Esophagus mucosa (tissue), 1 donor: ENCODE results near the gene FER. TPM values are rescaled to one million over a fixed set of nuclear protein-coding genes. Genes with fewer than 3 reads are reported as not detected.
A peak's percentile ranks its signal among the peaks of the same experiment; 100 is the strongest.
"Not testable (repeated sequence)": the region's sequence is repeated elsewhere in the genome, so short reads cannot be mapped to it uniquely, and the experiment has no call there.

ENCODE experiments used
- ATAC-seq: fragments of 200-7000 bp; cut with Tn5 transposase; one replicate; pipeline ENCODE4 v1.9.1; 2020
- total RNA-seq: library from RNA; stranded (reverse); gene quantifications from one replicate; pipeline ENCODE4 v1.2.4, GENCODE V29; 2023
- donor health status: DM: yes; HTN: yes; CAD: no.

FER gene
- total RNA-seq, 1 donor from 2014 or later: 20.4 TPM

DNA sequence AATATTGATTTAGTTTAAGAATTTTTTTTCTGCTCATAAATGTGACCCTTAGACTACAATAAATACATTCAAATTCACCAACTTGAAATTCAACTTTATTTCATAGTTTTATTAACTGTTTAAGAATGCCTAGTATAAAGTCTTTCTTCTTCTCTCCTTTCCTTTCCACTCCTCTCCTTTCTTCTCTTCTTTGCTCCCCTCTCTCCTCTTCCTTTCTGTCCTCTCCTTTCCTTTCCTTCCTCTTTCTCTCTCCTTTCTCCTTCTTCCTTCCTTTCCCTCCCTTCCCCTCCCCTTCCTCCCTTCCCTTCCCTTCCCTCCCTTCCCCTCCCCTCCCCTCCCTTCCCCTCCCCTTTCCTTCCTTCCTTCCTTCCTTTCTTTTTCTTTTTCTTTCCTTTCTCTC, 150.6 kb downstream of the FER start:
- no peak for ATAC-seq

DNA sequence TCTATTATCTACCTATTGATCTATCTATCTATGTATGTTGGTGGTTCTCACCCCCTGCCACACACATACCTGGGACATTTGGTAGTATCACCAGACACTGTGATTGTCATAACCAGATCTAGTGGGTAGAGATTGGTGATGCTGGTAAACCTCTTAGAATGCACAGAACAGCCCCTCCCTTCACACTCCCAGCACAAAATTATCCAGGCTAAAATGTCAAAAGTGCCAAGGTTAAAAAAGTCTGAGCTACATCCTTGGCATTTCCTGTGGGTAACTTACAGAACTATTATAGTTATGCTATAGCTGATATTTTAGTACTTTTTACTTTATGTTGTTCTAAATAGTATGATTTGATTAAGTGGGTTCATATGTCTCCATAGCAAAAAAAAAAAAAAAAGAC, 151.0 kb downstream of the FER start:
- no peak for ATAC-seq

- ATAC-seq: not testable (repeated sequence)
Observed at GRCh38 chr5:108899244-108899643, 151.5 kb downstream of the FER start.

GRCh38 chr5:108900668-108901067, 153.0 kb downstream of the FER start:
- no peak for ATAC-seq

DNA sequence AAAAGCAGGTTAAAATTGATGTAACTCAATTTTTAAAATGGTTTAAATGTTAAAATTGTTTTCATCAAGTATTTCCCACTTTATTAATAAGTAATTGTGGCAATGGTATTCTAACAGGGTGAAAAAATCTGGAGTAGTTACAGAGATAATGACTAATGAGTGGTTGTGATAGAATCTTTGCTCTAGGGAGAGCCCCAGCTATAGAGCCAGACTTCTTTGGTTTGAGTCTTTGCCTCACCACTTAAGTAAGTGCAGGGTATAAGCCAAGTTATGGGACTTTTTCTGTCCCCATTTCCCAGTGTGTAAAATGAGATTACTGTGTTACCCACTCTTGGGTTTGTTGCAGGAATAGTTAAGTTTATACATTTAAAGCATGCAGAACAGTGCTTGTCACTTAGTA, 158.1 kb downstream of the FER start:
- no peak for ATAC-seq

- ATAC-seq: no peak
Observed at GRCh38 chr5:108910627-108911026, 162.9 kb downstream of the FER start.

DNA sequence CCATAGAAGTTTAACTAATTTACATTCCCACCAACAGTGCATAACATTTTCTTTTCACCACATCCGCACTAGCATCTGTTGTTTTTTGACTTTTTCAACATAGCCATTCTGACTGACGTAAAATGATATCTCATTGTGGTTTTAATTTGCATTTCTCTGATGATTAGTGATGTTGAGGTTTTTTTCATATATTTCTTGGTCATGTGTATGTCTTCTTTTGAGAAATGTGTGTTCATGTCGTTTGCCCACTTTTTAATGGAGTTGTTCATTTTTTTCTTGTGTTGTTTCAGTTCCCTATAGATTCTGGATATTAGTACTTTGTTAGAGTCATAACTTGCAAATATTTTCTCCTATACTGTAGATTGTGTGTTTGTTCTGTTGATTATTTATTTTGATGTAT, 163.4 kb downstream of the FER start:
- no peak for ATAC-seq

DNA sequence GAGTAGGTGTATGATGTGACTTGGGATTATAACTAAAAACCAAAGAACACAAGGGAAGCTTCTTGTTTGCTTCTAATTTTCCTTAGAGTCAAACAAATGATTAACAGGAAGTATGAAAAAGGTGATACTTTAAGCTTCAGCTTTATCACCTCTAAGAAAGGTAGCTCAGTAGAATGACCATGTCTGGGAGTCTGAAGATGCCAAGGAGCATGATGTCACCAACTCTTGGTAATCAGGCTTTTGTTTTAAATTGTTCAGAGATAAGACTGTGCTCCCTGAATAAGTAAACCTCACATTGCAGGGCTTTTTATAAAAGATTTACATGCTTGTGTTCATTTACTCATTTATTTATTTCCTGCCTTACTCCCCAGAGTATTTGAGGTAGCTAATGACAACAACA, 169.9 kb downstream of the FER start:
- ATAC-seq: peak; percentile 44

DNA sequence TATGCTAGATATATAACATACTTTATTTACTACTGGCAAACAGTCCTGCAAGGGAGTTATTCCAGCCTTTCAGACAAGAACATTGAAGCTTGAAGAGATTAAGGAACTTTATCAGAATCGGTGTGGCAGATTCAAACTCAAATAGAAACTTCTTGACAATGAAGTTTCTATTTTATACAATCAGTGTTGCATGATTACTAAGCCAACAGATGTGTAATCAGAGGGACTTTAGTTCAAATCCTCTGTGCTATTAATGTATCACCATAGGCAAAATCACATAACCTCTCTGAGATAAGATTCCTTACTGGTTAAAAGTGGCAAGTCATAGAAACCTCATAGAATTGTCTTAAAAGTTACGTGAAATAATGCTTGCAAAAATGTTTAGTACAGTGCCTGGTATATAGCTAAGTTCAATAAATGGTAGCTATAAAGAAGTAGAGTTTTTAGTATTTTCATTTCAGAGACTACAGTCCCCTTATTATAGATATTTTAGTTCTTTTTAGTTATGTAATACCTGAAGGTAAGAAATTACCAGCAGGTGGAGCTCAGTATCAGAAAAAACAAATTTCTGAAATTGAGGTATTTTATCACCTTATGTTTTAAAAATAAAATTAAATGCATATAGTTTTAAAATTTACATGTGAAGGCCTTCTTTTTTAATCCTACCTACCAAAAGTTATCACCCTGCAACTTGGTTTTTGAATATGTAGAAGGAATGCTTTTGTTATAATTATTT, 172.1 kb downstream of the FER start:
- ATAC-seq: no peak

- no peak for ATAC-seq
Observed at GRCh38 chr5:108924457-108924961, 176.8 kb downstream of the FER start.

DNA sequence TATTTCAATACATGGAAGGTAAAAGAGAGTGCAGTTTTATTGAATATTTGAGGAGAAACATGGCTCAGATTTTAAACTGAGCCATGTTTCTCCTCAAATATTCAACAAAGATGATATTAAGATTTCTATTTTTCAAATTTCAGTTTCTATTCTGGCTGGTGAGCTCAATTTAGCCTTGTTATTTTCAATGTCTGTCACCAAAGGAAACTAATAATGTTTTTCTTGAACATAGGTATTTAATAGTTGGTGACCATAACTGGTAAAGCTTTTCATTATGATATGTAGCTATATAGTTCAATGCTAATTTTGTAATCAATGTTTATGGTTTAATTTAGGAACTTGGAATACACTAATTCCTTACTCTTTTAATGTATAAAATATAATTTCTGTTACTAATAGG, 177.4 kb downstream of the FER start:
- ATAC-seq: no peak

DNA sequence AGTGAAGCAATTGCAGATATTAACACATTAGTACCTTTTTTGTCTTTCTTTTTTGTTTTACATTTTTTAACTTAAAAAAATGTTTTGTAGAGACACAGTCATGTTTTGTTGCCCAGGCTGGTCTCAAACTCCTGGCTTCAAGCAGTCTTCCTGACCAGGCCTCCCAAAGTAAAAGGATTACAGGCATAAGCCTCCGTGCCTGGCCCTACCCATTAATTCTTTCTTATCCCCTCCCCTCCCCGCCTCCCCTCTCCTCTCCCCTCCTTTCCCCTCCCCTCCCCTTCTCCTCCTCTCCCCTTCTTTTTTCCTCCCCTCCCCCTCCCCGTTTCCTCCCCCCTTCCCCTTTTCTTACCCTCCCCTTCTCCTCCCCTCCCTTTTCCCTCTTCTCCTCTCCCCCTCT, 182.4 kb downstream of the FER start:
- ATAC-seq: no peak

DNA sequence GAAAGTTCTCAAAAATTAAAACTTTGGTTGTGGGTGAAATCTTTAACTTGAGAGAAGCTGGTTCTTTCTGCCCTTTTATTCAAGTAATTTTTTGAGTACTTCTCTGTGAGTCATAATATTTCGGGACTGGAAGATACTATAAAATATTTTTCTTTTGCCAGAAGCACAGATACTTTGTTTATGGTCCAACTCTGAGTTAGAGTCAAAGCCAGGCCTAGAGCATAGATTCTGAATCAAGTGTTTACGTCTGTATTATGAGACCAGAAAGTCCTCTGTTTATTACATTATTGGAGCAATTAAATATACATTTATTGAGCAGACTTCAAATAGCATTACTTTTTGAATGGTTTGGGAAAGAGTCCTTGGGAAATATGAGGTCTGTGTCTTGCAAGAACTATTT, 187.9 kb downstream of the FER start:
- no peak for ATAC-seq

GRCh38 chr5:108937221-108937620, 189.5 kb downstream of the FER start:
- no peak for ATAC-seq

DNA sequence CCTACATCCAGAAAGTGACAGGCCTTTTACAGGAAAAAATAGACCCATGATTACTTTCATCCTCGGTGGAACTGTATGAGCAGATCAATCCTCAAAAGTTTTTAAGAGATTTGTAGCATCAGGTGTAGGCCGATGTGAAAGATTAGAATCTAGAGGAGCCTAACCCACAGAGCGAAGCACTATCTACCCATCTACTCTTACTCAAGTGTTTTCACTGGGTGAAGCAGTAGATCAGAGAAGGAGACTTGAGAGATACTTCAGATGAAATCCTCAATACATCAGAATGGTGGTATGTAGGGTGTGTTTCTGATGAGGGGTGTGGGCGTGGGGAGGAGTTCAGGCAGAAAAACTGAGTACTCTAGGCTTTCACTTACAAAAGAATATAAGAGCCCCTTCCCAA, 192.8 kb downstream of the FER start:
- ATAC-seq: no peak

DNA sequence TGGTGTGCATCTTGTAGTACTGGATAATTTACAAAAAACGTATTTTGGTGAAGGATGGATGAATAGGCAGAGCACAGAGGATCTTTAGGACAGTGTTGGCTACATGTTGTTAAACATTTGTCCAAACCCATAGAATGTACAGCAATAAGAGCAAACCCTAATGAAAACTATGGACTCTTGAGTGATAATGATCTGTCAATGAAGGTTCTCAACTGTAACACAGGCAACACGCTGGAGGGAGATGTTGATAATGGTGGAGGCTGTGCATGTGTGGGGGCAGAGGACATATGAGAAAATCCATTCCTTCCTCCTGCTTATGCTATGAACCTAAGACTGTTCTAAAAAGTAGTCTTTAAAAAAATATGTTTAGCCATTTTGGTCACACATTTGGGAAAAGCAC, 194.0 kb downstream of the FER start:
- ATAC-seq: no peak

- no peak for ATAC-seq
Observed at GRCh38 chr5:108942701-108943100, 195.0 kb downstream of the FER start.

DNA sequence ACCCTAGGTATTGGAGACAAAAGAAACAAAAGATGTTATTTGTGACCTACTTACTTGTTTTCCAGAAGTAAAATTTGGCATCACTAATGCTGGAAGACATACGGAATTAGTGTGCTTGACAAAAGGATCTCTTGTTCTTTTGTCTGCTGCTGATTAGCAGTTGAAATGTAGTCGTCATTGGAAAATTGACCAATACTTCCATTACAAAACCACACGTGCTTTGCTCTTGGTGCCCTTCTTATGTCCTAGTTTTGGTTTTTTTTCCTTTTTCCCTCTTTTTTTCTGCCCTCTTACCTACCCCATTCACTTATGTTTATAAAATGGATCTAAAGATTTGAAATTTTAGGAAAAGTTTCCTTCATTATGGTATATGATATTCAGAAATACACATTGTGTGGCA, 197.4 kb downstream of the FER start:
- no peak for ATAC-seq

DNA sequence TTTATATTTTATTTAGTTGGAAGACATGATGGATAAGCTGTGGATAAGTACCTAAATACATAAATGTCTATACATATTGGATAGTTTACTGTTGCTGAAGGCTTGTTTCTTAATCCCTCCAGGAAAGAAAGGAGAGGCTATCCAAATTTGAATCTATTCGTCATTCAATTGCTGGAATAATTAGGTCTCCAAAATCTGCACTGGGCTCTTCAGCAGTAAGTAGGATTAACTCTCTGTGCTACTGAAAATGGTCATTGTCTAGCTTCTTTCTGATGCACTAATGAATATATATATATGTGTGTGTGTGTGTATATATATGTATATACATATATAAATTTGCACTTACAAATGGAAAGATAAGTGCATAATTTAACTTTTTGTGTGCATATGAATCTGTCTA, 198.3 kb downstream of the FER start:
- ATAC-seq: no peak

GRCh38 chr5:108947164-108947563, 199.5 kb downstream of the FER start:
- ATAC-seq: no peak

DNA sequence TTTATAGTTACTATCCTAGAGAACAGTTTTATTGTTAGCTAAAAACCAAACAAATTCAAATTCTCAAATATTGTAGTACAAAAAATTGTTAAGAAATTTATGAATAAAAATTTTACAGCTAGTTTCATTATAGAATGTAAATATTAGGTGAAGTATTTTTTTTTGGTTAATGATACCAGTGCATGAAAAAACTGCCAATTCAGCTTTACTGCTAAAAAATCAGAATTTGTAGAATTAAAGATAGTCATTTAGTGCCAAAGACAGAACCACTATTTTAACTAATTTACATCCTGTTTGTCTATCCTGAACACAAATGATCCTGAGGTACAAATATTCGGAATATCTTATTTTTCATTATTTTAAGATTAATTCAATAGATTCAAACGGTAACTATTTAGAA, 202.6 kb downstream of the FER start:
- ATAC-seq: no peak

DNA sequence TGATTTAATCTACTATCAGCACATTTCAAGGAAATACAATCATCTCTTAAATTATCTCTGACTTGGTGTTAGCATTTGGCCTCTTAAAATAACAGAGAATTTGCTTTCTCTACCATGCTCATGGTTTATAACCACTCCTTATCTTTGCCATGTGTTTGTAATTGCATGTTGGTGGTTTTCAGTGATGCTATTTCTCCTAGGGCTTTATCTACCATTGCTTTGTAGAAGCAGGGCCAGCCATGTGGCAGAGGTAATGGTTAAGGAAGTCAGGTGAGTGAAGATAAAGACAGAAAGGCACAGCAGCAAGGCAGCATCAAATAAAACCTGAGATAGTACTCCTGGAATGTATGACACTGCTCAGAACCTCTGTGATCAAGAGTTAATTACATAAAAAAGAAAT, 206.2 kb downstream of the FER start:
- no peak for ATAC-seq

DNA sequence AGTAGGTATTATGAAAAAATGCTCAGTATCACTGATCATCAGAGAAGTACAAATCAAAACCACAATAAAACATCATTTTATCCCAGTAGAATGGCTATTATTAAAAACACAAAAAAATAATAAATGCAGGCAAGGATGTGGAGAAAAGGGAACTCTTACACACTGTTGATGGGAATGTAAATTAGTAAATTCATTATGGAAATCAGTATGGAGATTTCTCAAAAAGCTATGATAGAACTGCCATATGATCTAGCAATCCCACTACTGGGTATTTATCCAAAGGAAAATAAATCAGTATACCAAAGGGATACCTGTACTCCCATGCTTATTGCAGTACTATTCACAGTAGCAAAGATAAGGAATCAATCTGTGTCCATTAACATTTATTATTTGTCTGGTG, 209.6 kb downstream of the FER start:
- ATAC-seq: no peak

DNA sequence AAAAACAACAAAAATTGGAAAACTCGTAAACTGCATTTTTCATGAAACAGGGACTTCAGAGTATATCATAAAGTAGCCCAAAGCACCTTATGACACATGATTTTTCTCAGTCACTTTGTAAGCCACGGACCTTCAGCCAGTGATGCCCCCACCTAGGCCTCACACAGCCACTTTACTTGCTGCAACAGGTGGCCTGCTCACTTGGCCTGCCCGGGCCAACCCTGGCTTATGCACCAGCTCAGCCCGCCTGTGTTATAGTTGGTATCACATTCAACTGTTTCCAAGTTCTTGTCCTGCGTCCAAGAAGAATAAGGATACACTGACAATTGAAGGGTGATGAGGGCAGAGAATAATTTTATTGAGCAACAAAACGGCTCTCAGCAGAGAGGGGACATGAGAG, 219.2 kb downstream of the FER start:
- ATAC-seq: no peak

DNA sequence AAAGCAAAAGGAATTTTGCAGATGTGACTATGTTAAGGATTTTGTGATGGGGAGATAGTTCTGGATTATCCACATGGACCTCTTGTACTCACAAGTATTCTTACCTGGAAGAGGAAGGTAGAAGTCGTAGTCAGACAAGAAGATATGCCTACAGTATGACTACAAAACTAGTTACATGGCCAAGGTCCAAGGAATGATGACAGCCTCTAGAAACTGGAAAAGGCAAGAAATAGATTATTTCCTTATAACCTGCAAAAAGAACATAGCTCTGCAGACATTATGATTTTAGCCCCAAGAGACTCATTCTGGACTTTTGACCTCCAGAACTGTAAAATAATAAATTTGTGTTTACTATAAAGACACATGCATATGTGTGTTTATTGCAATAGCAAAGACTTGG, 226.9 kb downstream of the FER start:
- no peak for ATAC-seq
